Skeletal muscle satellite cell (primary cell): ENCODE data around the gene GORASP1. TPM values are rescaled to one million over a fixed set of nuclear protein-coding genes. Genes with fewer than 3 reads are reported as not detected.

Experiments used
- H3K27me3 ChIP-seq: 2 replicates; pipeline ENCODE4 v1.7.0; 2013; ENCODE audit warnings: low read length; ENCODE audit not compliant: control insufficient read depth, insufficient read depth
- H3K36me3 ChIP-seq: 2 replicates; pipeline ENCODE4 v1.7.0; 2013; ENCODE audit warnings: mild to moderate bottlenecking, control low read depth, low read length; ENCODE audit not compliant: insufficient read depth
- H3K4me1 ChIP-seq: 2 replicates; pipeline ENCODE4 v1.7.0; 2013; ENCODE audit warnings: low read length; ENCODE audit not compliant: control insufficient read depth, insufficient read depth
- H3K4me2 ChIP-seq: 2 replicates; pipeline ENCODE4 v1.7.0; 2013; ENCODE audit warnings: mild to moderate bottlenecking, low read length
- H3K4me3 ChIP-seq: 2 replicates; pipeline ENCODE4 v1.7.0; 2013; ENCODE audit warnings: low read length
- H3K9ac ChIP-seq: 2 replicates; pipeline ENCODE4 v1.7.0; 2013; ENCODE audit warnings: mild to moderate bottlenecking, low read depth, low read length, moderate library complexity
- H3K9me3 ChIP-seq: replicated peaks from 2 replicates; pipeline ENCODE4 v1.7.0; 2013; ENCODE audit warnings: mild to moderate bottlenecking, control low read depth, low read length
- total RNA-seq: library from RNA; depleted of rRNA; stranded (reverse); fragments of >200 nt; gene quantifications from 2 replicates; pipeline ENCODE4 v1.2.3, GENCODE V29; 2012; rRNA removed

Gene GORASP1
- total RNA-seq = 25.6 and 29.3 TPM in 2 replicates

- H3K4me1 ChIP-seq = peaks cover 21% of the 10 kb centered on the region
- H3K4me3 ChIP-seq = peak within 1 kb of the TSS; percentile 100
- no peaks in the 10 kb centered on the region for H3K9me3 ChIP-seq
- no peaks in the 10 kb centered on the region for H3K27me3 ChIP-seq
- H3K36me3 ChIP-seq = no peaks in the 10 kb centered on the region
- H3K9ac ChIP-seq = peak within 1 kb of the TSS; percentile 98
- H3K4me2 ChIP-seq = peak within 1 kb of the TSS; percentile 98
Observed at GRCh38 chr3:39107388-39108199, at the start of gene GORASP1, which contains the start of gene TTC21A. Gene GORASP1, minus strand, starts transcription at chr3:39107627. Its CDS starts 86 bp downstream, at chr3:39107541. Gene TTC21A, plus strand, starts transcription at chr3:39107680. Its CDS starts 158 bp downstream, at chr3:39107838.

- H3K27me3 ChIP-seq = no peaks in the 10 kb centered on the region
- H3K4me3 ChIP-seq = no peak overlapping the region
- H3K36me3 ChIP-seq = no peaks in the 10 kb centered on the region
- H3K4me2 ChIP-seq = no peak overlapping the region
- peaks cover 9% of the 10 kb centered on the region for H3K4me1 ChIP-seq
- H3K9ac ChIP-seq = no peak overlapping the region
- H3K9me3 ChIP-seq = no peaks in the 10 kb centered on the region
Observed at GRCh38 chr3:39156421-39156820, 49.0 kb upstream of the GORASP1 start.

GRCh38 chr3:39154280-39155021 is 47.0 kb upstream of the GORASP1 start:
- Histone ChIP-seq H3K9me3 (no peaks in the 10 kb centered on the region), H3K9ac (no peak overlapping the region), H3K36me3 (no peaks in the 10 kb centered on the region), H3K4me1 (peaks cover 28% of the 10 kb centered on the region), H3K4me3 (no peak overlapping the region), H3K4me2 (no peak overlapping the region), H3K27me3 (no peaks in the 10 kb centered on the region)

GRCh38 chr3:39153977-39154279 is 46.5 kb upstream of the GORASP1 start:
- H3K27me3 ChIP-seq = no peaks in the 10 kb centered on the region
- H3K9me3 ChIP-seq = no peaks in the 10 kb centered on the region
- peaks cover 33% of the 10 kb centered on the region for H3K4me1 ChIP-seq
- peak overlapping the region; percentile 35 for H3K9ac ChIP-seq
- peak overlapping the region; percentile 66 for H3K4me2 ChIP-seq
- H3K36me3 ChIP-seq = no peaks in the 10 kb centered on the region
- peak overlapping the region; percentile 92 for H3K4me3 ChIP-seq

GRCh38 chr3:39150803-39151631 is 43.6 kb upstream of the GORASP1 start:
- Histone ChIP-seq H3K27me3 (no peaks in the 10 kb centered on the region), H3K36me3 (peaks cover 5% of the 10 kb centered on the region), H3K9ac (peak overlapping the region; percentile 95), H3K4me1 (peaks cover 61% of the 10 kb centered on the region), H3K9me3 (no peaks in the 10 kb centered on the region), H3K4me2 (peak overlapping the region; percentile 81), H3K4me3 (peak overlapping the region; percentile 92)

GRCh38 chr3:39150148-39150802 is 42.8 kb upstream of the GORASP1 start:
- Histone ChIP-seq H3K9ac (peak overlapping the region; percentile 95), H3K27me3 (no peaks in the 10 kb centered on the region), H3K4me1 (peaks cover 63% of the 10 kb centered on the region), H3K36me3 (peaks cover 13% of the 10 kb centered on the region), H3K4me3 (peak overlapping the region; percentile 92), H3K4me2 (peak overlapping the region; percentile 81), H3K9me3 (no peaks in the 10 kb centered on the region)

GRCh38 chr3:39149498-39150147 is 42.2 kb upstream of the GORASP1 start:
- Histone ChIP-seq H3K9me3 (no peaks in the 10 kb centered on the region), H3K4me3 (peak overlapping the region; percentile 92), H3K4me1 (peaks cover 63% of the 10 kb centered on the region), H3K4me2 (peak overlapping the region; percentile 81), H3K9ac (peak overlapping the region; percentile 95), H3K27me3 (no peaks in the 10 kb centered on the region), H3K36me3 (peaks cover 19% of the 10 kb centered on the region)

- H3K4me3 ChIP-seq = no peak overlapping the region
- peak overlapping the region; percentile 68 for H3K9ac ChIP-seq
- H3K4me2 ChIP-seq = peak overlapping the region; percentile 77
- peaks cover 25% of the 10 kb centered on the region for H3K36me3 ChIP-seq
- no peaks in the 10 kb centered on the region for H3K9me3 ChIP-seq
- no peaks in the 10 kb centered on the region for H3K27me3 ChIP-seq
- peaks cover 63% of the 10 kb centered on the region for H3K4me1 ChIP-seq
Observed at GRCh38 chr3:39149059-39149455, 41.6 kb upstream of the GORASP1 start.

GRCh38 chr3:39148435-39149058 is 41.1 kb upstream of the GORASP1 start:
- Histone ChIP-seq H3K4me1 (peaks cover 63% of the 10 kb centered on the region), H3K36me3 (peaks cover 30% of the 10 kb centered on the region), H3K27me3 (no peaks in the 10 kb centered on the region), H3K9ac (peak overlapping the region; percentile 68), H3K4me2 (peak overlapping the region; percentile 77), H3K4me3 (peak overlapping the region; percentile 55), H3K9me3 (no peaks in the 10 kb centered on the region)

- H3K4me1 ChIP-seq = peaks cover 63% of the 10 kb centered on the region
- H3K9me3 ChIP-seq = no peaks in the 10 kb centered on the region
- H3K4me3 ChIP-seq = peak overlapping the region; percentile 55
- H3K27me3 ChIP-seq = no peaks in the 10 kb centered on the region
- H3K36me3 ChIP-seq = peaks cover 37% of the 10 kb centered on the region
- H3K4me2 ChIP-seq = peak overlapping the region; percentile 77
- H3K9ac ChIP-seq = peak overlapping the region; percentile 68
Observed at GRCh38 chr3:39147711-39148434, 40.4 kb upstream of the GORASP1 start.
